Endothelial cell of umbilical vein (primary cell): ENCODE results near the gene FALEC.

Experiments
- CTCF ChIP-seq, 2 donors: IDR thresholded peaks; 1 replicate in 1 of 2; 2 replicates in 1 of 2; pipeline ENCODE4 v1.5.1; 2011; ENCODE audit warnings: low read length in 2 of 2, mild to moderate bottlenecking in 2 of 2, moderate library complexity in 2 of 2, control low read depth in 1 of 2, inconsistent platforms in 1 of 2, low read depth in 1 of 2; ENCODE audit not compliant: insufficient read depth in 1 of 2; ENCODE audit errors: extremely low read depth in 1 of 2
- EZH2 ChIP-seq: IDR thresholded peaks from 2 replicates; pipeline ENCODE4 v1.6.1; 2012; ENCODE audit warnings: borderline replicate concordance, low read depth, mild to moderate bottlenecking, moderate library complexity, low read length, inconsistent platforms; ENCODE audit not compliant: severe bottlenecking
- MAX ChIP-seq: IDR thresholded peaks from 2 replicates; pipeline ENCODE4 v1.6.1; 2011; ENCODE audit not compliant: insufficient read depth, insufficient read length
- POLR2A ChIP-seq: IDR thresholded peaks from 2 replicates; pipeline ENCODE4 v1.6.1; 2012; ENCODE audit warnings: low read depth, mild to moderate bottlenecking, control low read depth, low read length

GRCh38 chr1:150551784-150552127 lies 36.2 kb downstream of the FALEC start:
- no peak for TF ChIP-seq CTCF (IDR thresholded peaks at IDR 0.05; ENCODE audit: extremely low read depth in 1 of 2, insufficient read depth in 1 of 2, low read depth in 1 of 2, low read length in 2 of 2)
- TF ChIP-seq MAX: no peak
- no peak for TF ChIP-seq POLR2A
- TF ChIP-seq EZH2: no peak
